BLaER1 (cell line): Measurements from ENCODE around the gene STX4.
A peak's percentile ranks its signal among the peaks of the same experiment; 100 is the strongest.

Experiments
- H3K27ac ChIP-seq: shearing (Covaris generic); formaldehyde crosslinking; 2 replicates; pipeline ENCODE4 v1.8.1; 2022
- H3K27me3 ChIP-seq: shearing (Covaris generic); formaldehyde crosslinking; 2 replicates; pipeline ENCODE4 v1.8.1; 2022
- H3K36me3 ChIP-seq: shearing (Covaris generic); formaldehyde crosslinking; 2 replicates; pipeline ENCODE4 v1.8.1; 2022
- H3K4me1 ChIP-seq: shearing (Covaris generic); formaldehyde crosslinking; 2 replicates; pipeline ENCODE4 v1.8.1; 2022
- H3K4me2 ChIP-seq: shearing (Covaris generic); formaldehyde crosslinking; 2 replicates; pipeline ENCODE4 v1.8.1; 2022
- H3K4me3 ChIP-seq: shearing (Covaris generic); formaldehyde crosslinking; 2 replicates; pipeline ENCODE4 v1.8.1; 2022
- H3K9ac ChIP-seq: shearing (Covaris generic); formaldehyde crosslinking; 2 replicates; pipeline ENCODE4 v1.8.1; 2022
- H3K9me3 ChIP-seq: shearing (Covaris generic); formaldehyde crosslinking; 2 replicates; pipeline ENCODE4 v1.8.1; 2022
- H4K20me1 ChIP-seq: shearing (Covaris generic); formaldehyde crosslinking; 2 replicates; pipeline ENCODE4 v1.8.1; 2022
- Cebpa-rat ChIP-seq: shearing (Covaris generic); IDR thresholded peaks from 2 replicates; pipeline ENCODE4 v1.8.1; 2022

The STX4 gene

GRCh38 chr16:31032736-31033708 lies at the start of gene STX4:
Gene STX4, plus strand, starts transcription at chr16:31033558. Its CDS starts 248 bp downstream, at chr16:31033806.
- Histone ChIP-seq H3K4me3 (peak within 1 kb of the TSS; percentile 95), H3K4me2 (peak within 1 kb of the TSS; percentile 86), H3K4me1 (peaks cover 18% of the 10 kb centered on the region), H4K20me1 (peaks cover 11% of the 10 kb centered on the region), H3K9me3 (no peaks in the 10 kb centered on the region), H3K36me3 (peaks cover 26% of the 10 kb centered on the region), H3K9ac (peak within 1 kb of the TSS; percentile 87), H3K27me3 (no peaks in the 10 kb centered on the region), H3K27ac (peak within 1 kb of the TSS; percentile 92)
- no peak for TF ChIP-seq Cebpa-rat

GRCh38 chr16:30983898-30984610 lies 49.3 kb upstream of the STX4 start:
- H3K27ac ChIP-seq: peak overlapping the region; percentile 60
- H3K27me3 ChIP-seq: no peaks in the 10 kb centered on the region
- TF ChIP-seq Cebpa-rat: no peak
- no peak overlapping the region for H3K4me3 ChIP-seq
- peak overlapping the region; percentile 41; the same call in 1 of the 2 replicates for H3K4me2 ChIP-seq
- peak overlapping the region; percentile 27; the same call in 1 of the 2 replicates for H3K9ac ChIP-seq
- no peaks in the 10 kb centered on the region for H3K9me3 ChIP-seq
- peaks cover 24% of the 10 kb centered on the region; the same call in 1 of the 2 replicates for H4K20me1 ChIP-seq
- peaks cover 87% of the 10 kb centered on the region for H3K36me3 ChIP-seq
- H3K4me1 ChIP-seq: peaks cover 26% of the 10 kb centered on the region

GRCh38 chr16:30984669-30985400 lies 48.5 kb upstream of the STX4 start, which contains the start of gene HSD3B7:
Gene HSD3B7, plus strand, starts transcription at chr16:30985207. Its CDS starts 452 bp downstream, at chr16:30985659.
- no peaks in the 10 kb centered on the region for H3K27me3 ChIP-seq
- H3K9ac ChIP-seq: peak within 1 kb of the TSS; percentile 27; the same call in 1 of the 2 replicates
- peak within 1 kb of the TSS; percentile 60 for H3K27ac ChIP-seq
- H4K20me1 ChIP-seq: peaks cover 24% of the 10 kb centered on the region; the same call in 1 of the 2 replicates
- peaks cover 81% of the 10 kb centered on the region for H3K36me3 ChIP-seq
- H3K4me2 ChIP-seq: peak within 1 kb of the TSS; percentile 50
- peaks cover 26% of the 10 kb centered on the region for H3K4me1 ChIP-seq
- H3K9me3 ChIP-seq: no peaks in the 10 kb centered on the region
- no peak within 1 kb of the TSS for H3K4me3 ChIP-seq
- TF ChIP-seq Cebpa-rat: no peak

- peak overlapping the region; percentile 50 for H3K4me2 ChIP-seq
- H3K4me3 ChIP-seq: no peak overlapping the region
- H3K4me1 ChIP-seq: peaks cover 26% of the 10 kb centered on the region
- peaks cover 74% of the 10 kb centered on the region for H3K36me3 ChIP-seq
- no peaks in the 10 kb centered on the region for H3K9me3 ChIP-seq
- H3K27ac ChIP-seq: no peak overlapping the region
- H4K20me1 ChIP-seq: peaks cover 24% of the 10 kb centered on the region; the same call in 1 of the 2 replicates
- TF ChIP-seq Cebpa-rat: no peak
- H3K9ac ChIP-seq: no peak overlapping the region
- H3K27me3 ChIP-seq: no peaks in the 10 kb centered on the region
Measured at GRCh38 chr16:30985401-30986128, 47.8 kb upstream of the STX4 start.

- H3K4me1 ChIP-seq: peaks cover 26% of the 10 kb centered on the region
- TF ChIP-seq Cebpa-rat: no peak
- H3K9me3 ChIP-seq: no peaks in the 10 kb centered on the region
- H3K27me3 ChIP-seq: no peaks in the 10 kb centered on the region
- no peak overlapping the region for H3K9ac ChIP-seq
- H3K36me3 ChIP-seq: peaks cover 66% of the 10 kb centered on the region
- no peak overlapping the region for H3K4me2 ChIP-seq
- peaks cover 24% of the 10 kb centered on the region; the same call in 1 of the 2 replicates for H4K20me1 ChIP-seq
- H3K4me3 ChIP-seq: no peak overlapping the region
- H3K27ac ChIP-seq: no peak overlapping the region
Measured at GRCh38 chr16:30986129-30986991, 47.0 kb upstream of the STX4 start.

GRCh38 chr16:30987581-30988190 lies 45.7 kb upstream of the STX4 start:
- Histone ChIP-seq H3K9me3 (no peaks in the 10 kb centered on the region), H3K4me3 (no peak overlapping the region), H3K4me2 (no peak overlapping the region), H3K27ac (no peak overlapping the region), H3K27me3 (no peaks in the 10 kb centered on the region), H3K4me1 (peaks cover 26% of the 10 kb centered on the region), H4K20me1 (peaks cover 21% of the 10 kb centered on the region; the same call in 1 of the 2 replicates), H3K36me3 (peaks cover 52% of the 10 kb centered on the region), H3K9ac (no peak overlapping the region)
- TF ChIP-seq Cebpa-rat: no peak

- Histone ChIP-seq H3K27ac (no peak overlapping the region), H3K9me3 (no peaks in the 10 kb centered on the region), H3K4me2 (no peak overlapping the region), H3K4me3 (no peak overlapping the region), H3K27me3 (no peaks in the 10 kb centered on the region), H3K9ac (no peak overlapping the region), H3K36me3 (peaks cover 34% of the 10 kb centered on the region), H3K4me1 (peaks cover 12% of the 10 kb centered on the region), H4K20me1 (peaks cover 2% of the 10 kb centered on the region; the same call in 1 of the 2 replicates)
- TF ChIP-seq Cebpa-rat: no peak
Measured at GRCh38 chr16:30989469-30990047, 43.8 kb upstream of the STX4 start.
